Gastrocnemius medialis (tissue), 4 donors: ENCODE results near the gene UBA6.

Experiments used
- POLR2A ChIP-seq, 2 donors: fragments of 450-650 bp; IDR thresholded peaks; one replicate each; pipeline ENCODE4 v1.6.1; 2017; ENCODE audit warnings: antibody characterized with exemption in 2 of 2, mild to moderate bottlenecking in 2 of 2, moderate library complexity in 2 of 2
- TF ChIP-seq, protein P1 (sequence below), 5 experiments: fragments of 450-650 bp in 3 of 5; fragments of 200-600 bp in 2 of 5; sonication (generic) in 2 of 5; IDR thresholded peaks in 4 of 5; conservative IDR thresholded peaks in 1 of 5; 1 replicate in 4 of 5; 2 replicates in 1 of 5; pipeline ENCODE4 v1.5.1; 2016 to 2019; ENCODE audit warnings: antibody characterized with exemption in 5 of 5, mild to moderate bottlenecking in 3 of 5, moderate library complexity in 3 of 5

- TF ChIP-seq, protein P1, sequence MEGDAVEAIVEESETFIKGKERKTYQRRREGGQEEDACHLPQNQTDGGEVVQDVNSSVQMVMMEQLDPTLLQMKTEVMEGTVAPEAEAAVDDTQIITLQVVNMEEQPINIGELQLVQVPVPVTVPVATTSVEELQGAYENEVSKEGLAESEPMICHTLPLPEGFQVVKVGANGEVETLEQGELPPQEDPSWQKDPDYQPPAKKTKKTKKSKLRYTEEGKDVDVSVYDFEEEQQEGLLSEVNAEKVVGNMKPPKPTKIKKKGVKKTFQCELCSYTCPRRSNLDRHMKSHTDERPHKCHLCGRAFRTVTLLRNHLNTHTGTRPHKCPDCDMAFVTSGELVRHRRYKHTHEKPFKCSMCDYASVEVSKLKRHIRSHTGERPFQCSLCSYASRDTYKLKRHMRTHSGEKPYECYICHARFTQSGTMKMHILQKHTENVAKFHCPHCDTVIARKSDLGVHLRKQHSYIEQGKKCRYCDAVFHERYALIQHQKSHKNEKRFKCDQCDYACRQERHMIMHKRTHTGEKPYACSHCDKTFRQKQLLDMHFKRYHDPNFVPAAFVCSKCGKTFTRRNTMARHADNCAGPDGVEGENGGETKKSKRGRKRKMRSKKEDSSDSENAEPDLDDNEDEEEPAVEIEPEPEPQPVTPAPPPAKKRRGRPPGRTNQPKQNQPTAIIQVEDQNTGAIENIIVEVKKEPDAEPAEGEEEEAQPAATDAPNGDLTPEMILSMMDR (IDR thresholded peaks at IDR 0.05 in 4 of 5, conservative IDR thresholded peaks at IDR 0.05 in 1 of 5), result no peak
- TF ChIP-seq POLR2A (IDR thresholded peaks at IDR 0.05), result no peak
Measured at GRCh38 chr4:67660418-67660817, 40.5 kb downstream of the UBA6 start.
